C4-2B (cell line): ENCODE data around the gene OPCML.

Experiments used
- H3K27ac ChIP-seq: fragments of 450-650 bp; 2 replicates; pipeline ENCODE4 v1.5.1; 2017
- ZFX ChIP-seq: fragments of 450-650 bp; IDR thresholded peaks from 2 replicates; pipeline ENCODE4 v1.6.1; 2017
- TF ChIP-seq, protein P1 (sequence below): fragments of 450-650 bp; conservative IDR thresholded peaks from 2 replicates; pipeline ENCODE4 v1.5.1; 2017; ENCODE audit warnings: mild to moderate bottlenecking

The OPCML gene

GRCh38 chr11:133015457-133015856 is 516.8 kb downstream of the OPCML start:
- H3K27ac ChIP-seq = no peak overlapping the region
- TF ChIP-seq, protein P1, sequence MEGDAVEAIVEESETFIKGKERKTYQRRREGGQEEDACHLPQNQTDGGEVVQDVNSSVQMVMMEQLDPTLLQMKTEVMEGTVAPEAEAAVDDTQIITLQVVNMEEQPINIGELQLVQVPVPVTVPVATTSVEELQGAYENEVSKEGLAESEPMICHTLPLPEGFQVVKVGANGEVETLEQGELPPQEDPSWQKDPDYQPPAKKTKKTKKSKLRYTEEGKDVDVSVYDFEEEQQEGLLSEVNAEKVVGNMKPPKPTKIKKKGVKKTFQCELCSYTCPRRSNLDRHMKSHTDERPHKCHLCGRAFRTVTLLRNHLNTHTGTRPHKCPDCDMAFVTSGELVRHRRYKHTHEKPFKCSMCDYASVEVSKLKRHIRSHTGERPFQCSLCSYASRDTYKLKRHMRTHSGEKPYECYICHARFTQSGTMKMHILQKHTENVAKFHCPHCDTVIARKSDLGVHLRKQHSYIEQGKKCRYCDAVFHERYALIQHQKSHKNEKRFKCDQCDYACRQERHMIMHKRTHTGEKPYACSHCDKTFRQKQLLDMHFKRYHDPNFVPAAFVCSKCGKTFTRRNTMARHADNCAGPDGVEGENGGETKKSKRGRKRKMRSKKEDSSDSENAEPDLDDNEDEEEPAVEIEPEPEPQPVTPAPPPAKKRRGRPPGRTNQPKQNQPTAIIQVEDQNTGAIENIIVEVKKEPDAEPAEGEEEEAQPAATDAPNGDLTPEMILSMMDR = no peak
- TF ChIP-seq ZFX = no peak

- H3K27ac ChIP-seq = no peak overlapping the region
- no peak for TF ChIP-seq ZFX
- TF ChIP-seq, protein P1 = no peak
These were observed 518.0 kb downstream of the OPCML start for GRCh38 chr11:133014337-133014736.

- TF ChIP-seq ZFX = no peak
- TF ChIP-seq, protein P1 = no peak
- no peak overlapping the region for H3K27ac ChIP-seq
These were observed 519.5 kb downstream of the OPCML start for GRCh38 chr11:133012803-133013202.

DNA sequence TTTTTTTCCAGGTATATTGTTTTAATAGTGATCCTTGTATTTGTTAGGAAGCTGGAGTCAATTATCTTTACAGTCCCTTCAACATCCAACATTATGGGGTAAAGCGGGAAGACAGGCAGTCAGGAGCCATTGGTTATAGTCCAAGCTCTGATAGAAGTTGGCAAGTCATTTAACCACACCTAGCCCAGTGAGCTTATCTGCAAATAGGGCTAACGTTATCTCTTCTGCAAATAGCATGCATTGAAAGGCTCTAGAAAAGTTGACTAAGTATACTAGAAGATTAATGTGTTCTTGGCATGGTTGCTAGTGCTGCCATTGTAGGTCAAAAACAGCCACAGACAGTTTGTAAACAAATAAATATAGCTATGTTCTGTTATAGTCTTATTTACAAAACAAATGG is 520.7 kb downstream of the OPCML start:
- no peak overlapping the region for H3K27ac ChIP-seq
- TF ChIP-seq ZFX = no peak
- TF ChIP-seq, protein P1 = no peak

- no peak for TF ChIP-seq ZFX
- TF ChIP-seq, protein P1 = no peak
These were observed 525.2 kb downstream of the OPCML start for GRCh38 chr11:133007027-133007584.

GRCh38 chr11:133004369-133004768 is 527.9 kb downstream of the OPCML start:
- no peak overlapping the region for H3K27ac ChIP-seq
- no peak for TF ChIP-seq ZFX

More at GRCh38 chr11:133007027-133007584, 525.2 kb downstream of the OPCML start:
- no peak overlapping the region for H3K27ac ChIP-seq

GRCh38 chr11:132999516-132999915 is 532.8 kb downstream of the OPCML start:
- TF ChIP-seq ZFX = no peak
- TF ChIP-seq, protein P1 = no peak
- H3K27ac ChIP-seq = no peak overlapping the region

DNA sequence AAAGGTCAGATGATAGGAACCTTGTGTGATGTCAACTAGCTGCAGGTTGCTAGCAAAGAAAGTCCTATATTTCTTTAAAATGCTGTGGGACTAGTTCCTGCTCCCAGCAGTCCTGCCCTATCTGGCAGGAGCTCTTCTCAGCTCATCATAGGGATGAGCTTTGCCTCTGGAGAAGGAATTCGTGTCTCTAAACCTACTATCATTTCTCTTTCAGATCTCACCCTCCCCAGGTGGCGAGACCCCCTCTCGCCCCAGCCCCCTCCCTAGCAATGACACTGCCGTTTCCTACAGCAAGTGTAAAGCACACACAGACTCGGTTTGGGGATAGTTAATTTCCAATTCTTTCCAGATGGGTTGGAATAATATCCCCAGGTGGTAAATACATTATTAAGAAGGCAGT is 533.3 kb downstream of the OPCML start:
- TF ChIP-seq, protein P1 = no peak
- TF ChIP-seq ZFX = no peak
- no peak overlapping the region for H3K27ac ChIP-seq
